RWPE2 (cell line): ENCODE data around the gene SNX2.
"Not testable (repeated sequence)": the region's sequence is repeated elsewhere in the genome, so short reads cannot be mapped to it uniquely, and the experiment has no call there.

Experiments used
- ATAC-seq: fragments of 200-7000 bp; cut with Tn5 transposase; 3 replicates; pipeline ENCODE4 v1.9.1; 2021; ENCODE audit warnings: low read depth
- DNase-seq: peaks from one replicate; pipeline ENCODE4 v3.0.0-alpha.2; 2020; ENCODE audit warnings: low spot score
- H3K27ac ChIP-seq: fragments of 450-650 bp; 2 replicates; pipeline ENCODE4 v1.5.1; 2017; ENCODE audit warnings: mild to moderate bottlenecking; ENCODE audit not compliant: poor library complexity, severe bottlenecking
- H3K27me3 ChIP-seq: fragments of 250-450 bp; sonication (Bioruptor Pico); 2 replicates; pipeline ENCODE4 v1.5.1; 2021; ENCODE audit warnings: mild to moderate bottlenecking, moderate library complexity; ENCODE audit not compliant: insufficient read depth, poor library complexity, severe bottlenecking
- H3K36me3 ChIP-seq: fragments of 250-450 bp; sonication (Bioruptor Pico); 2 replicates; pipeline ENCODE4 v1.5.1; 2020; ENCODE audit warnings: low read depth, mild to moderate bottlenecking, moderate library complexity
- H3K4me1 ChIP-seq: fragments of 250-450 bp; sonication (Bioruptor Pico); 2 replicates; pipeline ENCODE4 v1.5.1; 2021; ENCODE audit warnings: mild to moderate bottlenecking, moderate library complexity; ENCODE audit not compliant: insufficient read depth, poor library complexity, severe bottlenecking
- H3K4me3 ChIP-seq: fragments of 250-450 bp; sonication (Bioruptor Pico); 2 replicates; pipeline ENCODE4 v1.5.1; 2021; ENCODE audit warnings: mild to moderate bottlenecking, moderate library complexity; ENCODE audit not compliant: severe bottlenecking
- H3K9me3 ChIP-seq: fragments of 250-450 bp; sonication (Bioruptor Pico); 2 replicates; pipeline ENCODE4 v1.5.1; 2021; ENCODE audit warnings: mild to moderate bottlenecking, moderate library complexity; ENCODE audit not compliant: severe bottlenecking
- CTCF ChIP-seq: fragments of 450-650 bp; IDR thresholded peaks from one replicate; pipeline ENCODE4 v1.5.1; 2017; ENCODE audit warnings: mild to moderate bottlenecking, moderate library complexity; ENCODE audit not compliant: poor library complexity, severe bottlenecking

SNX2 gene

GRCh38 chr5:122757285-122757684 lies 17.6 kb upstream of the SNX2 start:
- DNase-seq (no peak), ATAC-seq (no peak)
- no peaks in the 10 kb centered on the region for H3K9me3 ChIP-seq
- no peak overlapping the region for H3K4me3 ChIP-seq
- TF ChIP-seq CTCF = no peak
- H3K4me1 ChIP-seq = peaks cover 14% of the 10 kb centered on the region
- H3K27ac ChIP-seq = no peak overlapping the region
- no peaks in the 10 kb centered on the region for H3K36me3 ChIP-seq
- no peaks in the 10 kb centered on the region for H3K27me3 ChIP-seq

GRCh38 chr5:122759241-122760070 lies 15.4 kb upstream of the SNX2 start:
- H3K27me3 ChIP-seq = no peaks in the 10 kb centered on the region
- TF ChIP-seq CTCF = no peak
- no peak for DNase-seq
- H3K4me1 ChIP-seq = peaks cover 14% of the 10 kb centered on the region
- H3K27ac ChIP-seq = no peak overlapping the region
- no peaks in the 10 kb centered on the region for H3K9me3 ChIP-seq
- no peak overlapping the region for H3K4me3 ChIP-seq
- no peak for ATAC-seq
- H3K36me3 ChIP-seq = no peaks in the 10 kb centered on the region

DNA sequence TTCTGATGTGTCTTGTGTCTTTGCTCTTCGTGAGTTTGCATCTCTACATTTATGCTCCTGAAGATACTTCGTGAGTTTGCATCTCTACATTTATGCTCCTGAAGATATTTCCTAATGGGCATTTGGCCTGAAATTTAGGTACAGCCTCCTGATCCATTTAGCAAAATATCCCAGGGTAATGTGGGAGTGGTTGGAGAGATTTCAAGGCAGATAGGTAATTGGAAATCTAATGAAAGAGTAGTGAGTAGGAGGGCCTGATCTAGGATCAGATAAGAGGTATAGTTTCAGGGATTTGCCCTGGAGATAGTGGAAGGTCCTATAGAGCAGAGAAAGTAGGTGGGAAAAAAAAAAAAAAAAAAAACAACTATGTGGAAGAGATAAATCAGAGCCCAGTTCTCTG lies 14.6 kb upstream of the SNX2 start:
- Histone ChIP-seq H3K9me3 (no peaks in the 10 kb centered on the region), H3K27me3 (no peaks in the 10 kb centered on the region), H3K27ac (no peak overlapping the region), H3K36me3 (no peaks in the 10 kb centered on the region), H3K4me1 (peaks cover 14% of the 10 kb centered on the region), H3K4me3 (no peak overlapping the region)
- no peak for TF ChIP-seq CTCF
- DNase-seq (no peak), ATAC-seq (no peak)

DNA sequence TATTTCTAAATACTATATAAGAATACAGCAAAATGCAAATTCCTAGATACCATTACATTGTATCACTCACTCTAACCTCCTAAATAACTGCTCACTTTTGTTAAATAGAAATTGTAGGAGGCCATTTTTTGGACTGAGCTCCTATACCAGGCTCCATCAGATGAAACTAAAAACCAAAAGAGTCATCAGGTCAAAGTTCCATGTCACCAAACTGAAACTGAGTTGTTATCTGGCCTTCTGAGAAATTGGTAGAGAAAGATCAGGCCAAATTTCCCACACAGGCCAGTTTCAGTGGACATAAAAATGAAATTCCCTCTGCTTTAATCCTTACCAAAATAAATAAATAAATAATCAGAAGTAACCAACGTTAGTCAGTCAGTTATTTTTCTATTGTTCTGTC lies 13.8 kb upstream of the SNX2 start:
- H3K36me3 ChIP-seq = no peaks in the 10 kb centered on the region
- no peak for ATAC-seq
- H3K4me3 ChIP-seq = no peak overlapping the region
- H3K27ac ChIP-seq = no peak overlapping the region
- H3K9me3 ChIP-seq = no peaks in the 10 kb centered on the region
- no peak for DNase-seq
- peaks cover 7% of the 10 kb centered on the region for H3K4me1 ChIP-seq
- H3K27me3 ChIP-seq = no peaks in the 10 kb centered on the region
- no peak for TF ChIP-seq CTCF

DNA sequence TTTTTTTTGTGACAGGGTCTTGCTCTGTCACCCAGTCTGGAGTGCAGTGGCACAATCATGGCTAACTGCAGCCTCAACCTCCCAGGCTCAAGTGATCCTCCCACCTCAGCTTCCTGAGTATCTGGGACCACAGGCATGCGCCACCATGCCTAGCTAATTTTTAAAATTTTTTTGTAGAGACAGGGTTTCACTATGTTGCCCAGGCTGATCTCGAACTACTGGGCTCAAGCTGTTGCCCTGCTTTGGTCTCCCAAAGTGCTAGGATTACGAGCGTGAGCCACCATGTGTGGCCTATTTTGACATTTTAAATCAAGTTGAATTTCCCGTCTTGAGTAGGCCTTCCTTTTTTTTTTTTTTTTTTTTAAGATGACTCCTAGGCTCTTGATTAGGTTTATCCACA lies 13.0 kb upstream of the SNX2 start:
- not testable (repeated sequence) for H3K9me3 ChIP-seq, H3K27ac ChIP-seq, H3K4me1 ChIP-seq

More for the DNA sequence above, 13.0 kb upstream of the SNX2 start:
- H3K4me3 ChIP-seq, DNase-seq, H3K27me3 ChIP-seq, ATAC-seq, H3K36me3 ChIP-seq: not testable (repeated sequence)
